Cardiac muscle cell (in vitro differentiated cells and primary cell): ENCODE data around the gene RGS14. TPM values are rescaled to one million over a fixed set of nuclear protein-coding genes. Genes with fewer than 3 reads are reported as not detected.

ENCODE experiments used
- DNase-seq, 2 donors: peaks; one replicate each; pipeline versions ENCODE4 v3.0.0 to v3.0.0-alpha.2; 2010 to 2017; ENCODE audit warnings: low read depth in 1 of 2, low spot score in 1 of 2
- H3K27ac ChIP-seq: fragments of 200-600 bp; sonication (generic); 2 replicates; pipeline ENCODE4 v1.5.1; 2016
- H3K27me3 ChIP-seq: fragments of 200-600 bp; sonication (generic); 2 replicates; pipeline ENCODE4 v1.6.0; 2016; ENCODE audit warnings: control low read depth
- H3K36me3 ChIP-seq: fragments of 200-600 bp; sonication (generic); 2 replicates; pipeline ENCODE4 v1.5.1; 2016; ENCODE audit warnings: control low read depth
- H3K4me1 ChIP-seq: fragments of 200-600 bp; sonication (generic); 2 replicates; pipeline ENCODE4 v1.8.1; 2017; ENCODE audit warnings: low read depth, mild to moderate bottlenecking, mixed run types
- H3K4me3 ChIP-seq: fragments of 200-600 bp; sonication (generic); 2 replicates; pipeline ENCODE4 v1.5.1; 2016; ENCODE audit warnings: mild to moderate bottlenecking
- H3K9me3 ChIP-seq: fragments of 200-600 bp; sonication (generic); 2 replicates; pipeline ENCODE4 v1.5.1; 2017; ENCODE audit warnings: low read depth, mild to moderate bottlenecking, control low read depth
- CTCF ChIP-seq: IDR thresholded peaks from 2 replicates; pipeline ENCODE4 v1.5.1; 2012; ENCODE audit warnings: low read depth, mild to moderate bottlenecking, low read length
- polyA plus RNA-seq: library from polyadenylated mRNA; unstranded; fragments of >200 nt; fragmentation: Nextera tagmentation; extraction: Ambion mirVana; gene quantifications from 2 replicates; pipeline ENCODE4 v1.2.1, GENCODE V29; 2016
- total RNA-seq: library from RNA; depleted of rRNA; stranded (reverse); fragments of >200 nt; gene quantifications from 2 replicates; pipeline ENCODE4 v1.2.3, GENCODE V29; 2016

The RGS14 gene
- total and polyA plus RNA-seq, 2 experiments from 2014 or later, result 33.6 to 139 TPM

GRCh38 chr5:177362610-177363507 is 5.1 kb downstream of the RGS14 start:
- peak; percentile 54 to 79 for DNase-seq
- Histone ChIP-seq H3K4me1 (peaks cover 43% of the 10 kb centered on the region), H3K36me3 (no peaks in the 10 kb centered on the region), H3K4me3 (peak overlapping the region; percentile 20), H3K27ac (peak overlapping the region; percentile 76), H3K27me3 (no peaks in the 10 kb centered on the region), H3K9me3 (no peaks in the 10 kb centered on the region)
- TF ChIP-seq CTCF, result no peak

GRCh38 chr5:177363565-177363964 is 5.8 kb downstream of the RGS14 start:
- DNase-seq, result no peak
- Histone ChIP-seq H3K27me3 (no peaks in the 10 kb centered on the region), H3K27ac (peak overlapping the region; percentile 76), H3K4me3 (peak overlapping the region; percentile 20), H3K4me1 (peaks cover 40% of the 10 kb centered on the region), H3K9me3 (no peaks in the 10 kb centered on the region), H3K36me3 (no peaks in the 10 kb centered on the region)
- no peak for TF ChIP-seq CTCF

GRCh38 chr5:177364159-177364962 is 6.6 kb downstream of the RGS14 start:
- no peaks in the 10 kb centered on the region for H3K9me3 ChIP-seq
- no peak overlapping the region for H3K27ac ChIP-seq
- no peak overlapping the region for H3K4me3 ChIP-seq
- H3K27me3 ChIP-seq, result no peaks in the 10 kb centered on the region
- TF ChIP-seq CTCF, result no peak
- peaks cover 34% of the 10 kb centered on the region for H3K4me1 ChIP-seq
- H3K36me3 ChIP-seq, result no peaks in the 10 kb centered on the region
- DNase-seq, result peak in 1 of 2 donors; percentile 40

- TF ChIP-seq CTCF, result no peak
- Histone ChIP-seq H3K27me3 (no peaks in the 10 kb centered on the region), H3K27ac (peak overlapping the region; percentile 95), H3K4me3 (no peak overlapping the region), H3K36me3 (no peaks in the 10 kb centered on the region), H3K9me3 (no peaks in the 10 kb centered on the region), H3K4me1 (peaks cover 36% of the 10 kb centered on the region)
- DNase-seq, result no peak
Measured at GRCh38 chr5:177365845-177366527, 8.3 kb downstream of the RGS14 start.
